ENCODE measurements around the gene LBP.

DNA sequence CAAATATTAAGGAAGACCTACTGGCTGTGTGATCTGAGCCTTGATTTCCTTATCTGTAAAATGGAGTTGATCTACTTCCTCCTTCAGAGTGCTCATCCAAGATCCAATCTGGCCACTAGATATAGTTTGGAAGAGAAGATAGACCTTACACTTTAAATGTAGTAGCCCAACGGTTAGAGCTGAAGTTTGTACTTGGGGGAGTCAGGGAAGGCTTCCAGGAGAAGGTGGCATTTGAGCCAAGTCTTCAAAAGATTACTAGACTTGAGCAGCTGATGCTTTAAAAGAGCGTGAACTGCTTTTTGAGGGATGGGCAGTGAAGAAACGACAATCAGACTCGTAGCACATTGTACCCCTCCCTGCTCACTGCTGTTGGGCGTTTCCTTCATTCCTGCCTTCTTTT, 3.6 kb downstream of the LBP start:
- TF ChIP-seq CTCF (IDR thresholded peaks at IDR 0.05) (no peak), EZH2 (IDR thresholded peaks at IDR 0.05; ENCODE audit: borderline replicate concordance, insufficient read depth, low read depth, low read length, poor library complexity, severe bottlenecking) (no peak)

All from B cell (primary cell).